ENCODE data around the gene MAP6D1.

Gene MAP6D1

DNA sequence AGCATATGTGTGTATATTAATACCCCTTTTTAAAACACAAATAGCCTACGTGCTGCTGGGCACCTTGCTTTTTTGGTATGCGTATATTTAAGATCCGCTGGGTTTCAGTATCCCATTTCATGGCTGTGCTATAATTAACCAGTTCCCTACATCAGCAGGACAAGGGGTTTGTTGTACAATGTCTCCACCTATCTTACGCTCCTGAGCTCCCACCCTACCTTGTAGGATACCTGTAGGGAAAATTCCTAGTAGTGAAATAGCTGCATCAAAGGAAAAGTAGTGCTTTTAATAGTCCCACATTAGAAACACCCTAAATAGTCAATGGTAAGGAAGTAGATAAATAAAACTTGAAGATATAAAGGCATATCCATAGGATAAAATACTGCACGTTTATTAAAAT is 1.4 kb downstream of the MAP6D1 start:
- no peak for DNase-seq (ENCODE audit: low read depth)

GRCh38 chr3:183822631-183823030 is 2.7 kb downstream of the MAP6D1 start:
- DNase-seq (ENCODE audit: low read depth), result no peak

GRCh38 chr3:183819831-183820230 is 5.5 kb downstream of the MAP6D1 start:
- no peak for DNase-seq (ENCODE audit: low read depth)

DNA sequence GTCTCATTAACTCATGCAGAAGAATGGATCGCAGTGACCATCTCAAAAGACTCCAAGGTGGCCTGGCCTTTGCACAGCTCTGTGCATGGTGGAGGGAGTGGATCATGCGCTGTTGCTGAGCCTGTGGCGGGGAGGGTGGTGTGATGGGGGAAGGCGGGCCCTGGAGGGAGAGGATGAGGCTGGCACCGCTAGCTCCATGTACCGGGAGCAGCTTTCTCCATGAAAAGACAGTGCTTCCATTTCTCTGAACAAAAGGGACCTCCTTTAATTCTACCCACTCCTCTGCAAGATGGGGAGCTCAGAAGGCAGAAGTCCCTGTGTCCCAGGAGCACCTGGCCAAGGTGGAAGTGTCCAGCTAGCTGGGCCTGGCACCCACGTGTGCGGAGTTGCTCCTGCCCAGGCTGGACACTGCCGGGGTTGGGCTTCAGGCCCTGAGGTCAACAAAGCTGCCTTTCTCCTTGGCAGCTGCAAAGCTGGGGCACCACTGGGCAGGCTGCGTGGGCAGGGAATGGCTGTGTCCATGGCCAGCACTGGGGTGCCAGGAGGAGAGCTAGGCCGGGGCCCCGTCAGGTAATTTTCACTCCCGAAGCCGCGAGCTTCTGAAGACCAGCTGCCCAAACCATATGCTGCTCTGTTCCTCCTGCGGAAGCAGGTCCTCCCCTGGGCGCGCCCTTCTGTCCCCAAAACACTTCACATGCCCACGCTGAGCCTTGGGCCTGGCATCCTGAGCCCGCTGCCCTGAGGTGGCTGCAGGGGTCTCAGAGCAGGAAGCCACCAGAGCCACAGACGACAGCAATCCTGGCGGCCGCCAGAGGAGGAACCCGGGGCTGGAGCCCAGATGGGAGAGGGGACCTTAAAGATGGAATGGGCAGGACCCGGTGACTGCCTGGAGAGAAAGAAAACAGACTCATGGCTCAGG is 6.4 kb downstream of the MAP6D1 start:
- DNase-seq (ENCODE audit: low read depth), result no peak

DNA sequence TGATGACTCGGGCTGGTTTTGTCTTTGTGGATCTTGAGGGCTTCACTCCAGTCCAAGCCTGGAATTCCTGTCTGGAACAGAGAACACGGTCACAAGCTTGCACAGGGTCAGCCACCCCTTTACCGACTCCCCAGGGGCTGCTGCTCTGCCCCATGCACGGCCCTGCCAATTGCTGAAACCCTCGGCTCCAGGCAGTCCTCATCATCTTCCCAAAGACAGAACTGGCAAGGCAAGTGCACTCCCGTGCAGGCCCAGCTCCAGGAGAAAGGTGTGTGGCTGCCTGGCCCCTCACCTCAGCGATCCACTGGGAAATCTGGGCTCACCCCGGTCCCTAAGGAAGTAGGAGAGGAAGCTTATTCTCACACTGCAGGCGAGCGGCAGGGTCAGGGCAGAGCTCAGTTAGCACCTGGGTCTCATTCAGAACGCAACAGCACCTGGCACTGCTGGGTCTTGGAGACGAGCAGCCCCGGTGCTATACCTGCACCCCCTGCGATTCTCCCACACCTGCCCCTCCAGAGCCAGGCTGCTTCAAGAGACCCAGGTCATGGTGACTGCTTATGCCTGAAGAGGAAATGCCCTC is 7.2 kb downstream of the MAP6D1 start:
- no peak for DNase-seq (ENCODE audit: low read depth)

- DNase-seq (ENCODE audit: low read depth), result no peak
Measured at GRCh38 chr3:183817639-183818038, 7.7 kb downstream of the MAP6D1 start.

GRCh38 chr3:183816681-183817510 is 8.5 kb downstream of the MAP6D1 start:
- no peak for DNase-seq (ENCODE audit: low read depth)

GRCh38 chr3:183815951-183816475 is 9.4 kb downstream of the MAP6D1 start:
- DNase-seq (ENCODE audit: low read depth), result no peak

GRCh38 chr3:183815563-183815940 is 9.8 kb downstream of the MAP6D1 start:
- DNase-seq (ENCODE audit: low read depth), result no peak

- DNase-seq (ENCODE audit: low read depth), result no peak
Measured at GRCh38 chr3:183814240-183814639, 11.1 kb downstream of the MAP6D1 start.

DNA sequence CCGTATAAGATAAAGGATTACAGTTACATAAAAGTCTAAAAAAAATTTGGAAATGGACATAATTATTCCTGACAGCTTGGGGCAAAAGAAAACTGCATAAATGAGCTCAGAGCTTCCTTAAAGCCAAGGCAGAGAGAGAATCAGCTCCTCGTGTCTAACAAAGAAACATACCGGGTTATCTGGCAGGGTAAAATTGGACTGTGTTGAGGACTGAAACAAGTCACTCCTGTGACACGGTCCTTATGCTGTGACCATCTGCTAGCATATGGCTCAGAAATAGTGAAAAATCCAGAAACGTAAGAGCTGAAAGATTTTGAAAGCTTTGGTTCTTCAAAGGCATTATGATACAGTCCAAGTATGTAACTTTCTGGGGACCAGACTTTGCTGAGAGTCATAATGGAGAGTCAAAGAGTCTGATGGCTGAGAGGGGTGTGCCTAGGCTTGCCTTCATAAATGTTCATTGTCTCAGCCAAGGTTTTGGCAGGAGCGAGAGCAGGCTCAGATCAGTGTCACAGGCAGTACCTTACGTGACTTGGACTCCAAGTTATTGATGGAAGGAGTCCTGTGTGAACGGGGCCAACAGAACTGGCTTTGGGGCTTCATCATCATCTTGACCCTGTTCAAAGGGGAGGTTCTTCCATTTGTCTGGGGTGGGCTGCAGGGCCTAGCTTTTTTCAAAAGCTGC is 12.5 kb downstream of the MAP6D1 start:
- DNase-seq (ENCODE audit: low read depth), result no peak

DNA sequence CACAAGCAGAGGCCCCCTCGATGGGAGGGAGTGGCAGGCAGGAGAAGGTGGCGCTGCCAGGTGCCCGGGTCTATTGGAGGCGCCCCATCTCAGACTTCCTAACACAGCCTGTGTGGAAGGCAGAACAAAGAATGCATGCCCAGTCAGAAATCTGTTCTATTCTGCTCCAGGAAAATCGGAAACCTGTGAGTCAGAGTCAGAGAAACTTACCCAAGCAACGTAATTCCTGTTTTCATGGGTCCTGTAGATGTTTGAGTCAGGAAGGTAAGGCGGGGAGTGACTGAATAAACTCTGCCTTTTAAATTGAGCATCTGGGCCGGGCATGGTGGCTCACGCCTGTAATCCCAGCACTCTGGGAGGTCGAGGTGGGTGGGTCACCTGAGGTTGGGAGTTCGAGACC is 13.7 kb downstream of the MAP6D1 start:
- DNase-seq (ENCODE audit: low read depth), result no peak

GRCh38 chr3:183810643-183811594 is 14.5 kb downstream of the MAP6D1 start:
- DNase-seq (ENCODE audit: low read depth), result no peak

DNA sequence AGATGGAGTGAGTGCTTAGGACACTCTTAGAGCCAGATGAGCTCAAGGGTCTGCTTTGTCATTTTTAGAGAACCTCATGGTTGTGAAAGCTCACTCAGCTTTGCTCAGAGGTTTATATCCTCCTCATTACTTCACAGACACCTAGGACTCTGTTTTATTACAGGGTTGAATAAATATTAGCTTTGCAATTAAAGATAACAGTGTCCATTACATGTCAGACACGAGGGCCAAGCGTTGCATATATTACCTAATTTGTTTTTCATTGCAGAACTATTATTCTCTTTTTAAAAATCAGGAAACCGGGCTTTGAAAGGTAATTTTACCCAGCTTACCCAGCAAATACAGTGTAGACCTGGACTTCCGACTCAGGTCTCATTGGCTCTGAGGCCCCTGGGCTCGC is 16.1 kb downstream of the MAP6D1 start:
- no peak for DNase-seq (ENCODE audit: low read depth)

- DNase-seq (ENCODE audit: low read depth), result no peak
Measured at GRCh38 chr3:183808355-183808754, 17.0 kb downstream of the MAP6D1 start.

- no peak for DNase-seq (ENCODE audit: low read depth)
Measured at GRCh38 chr3:183807881-183808280, 17.5 kb downstream of the MAP6D1 start.

GRCh38 chr3:183807209-183807728 is 18.1 kb downstream of the MAP6D1 start:
- DNase-seq (ENCODE audit: low read depth), result no peak

DNA sequence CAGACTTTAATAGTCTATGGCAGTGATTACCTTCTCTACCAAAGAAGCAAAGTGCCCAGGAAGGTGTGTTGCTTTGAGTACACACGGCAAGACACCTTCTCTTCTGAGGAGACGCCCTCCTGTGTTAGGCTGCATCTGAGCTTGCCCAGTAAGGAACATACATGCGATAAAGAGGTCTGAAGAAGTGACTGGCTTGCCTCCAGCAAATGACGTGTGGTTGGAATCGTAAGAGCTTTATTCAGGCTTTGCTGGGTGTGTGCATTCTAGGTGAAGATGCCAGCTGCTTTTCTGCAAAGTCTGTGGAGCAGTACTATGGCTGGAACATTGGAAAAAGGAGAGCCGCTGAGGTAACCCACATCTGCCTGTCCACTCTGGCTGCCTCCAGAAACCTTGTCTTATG is 22.4 kb downstream of the MAP6D1 start:
- DNase-seq (ENCODE audit: low read depth), result no peak

DNA sequence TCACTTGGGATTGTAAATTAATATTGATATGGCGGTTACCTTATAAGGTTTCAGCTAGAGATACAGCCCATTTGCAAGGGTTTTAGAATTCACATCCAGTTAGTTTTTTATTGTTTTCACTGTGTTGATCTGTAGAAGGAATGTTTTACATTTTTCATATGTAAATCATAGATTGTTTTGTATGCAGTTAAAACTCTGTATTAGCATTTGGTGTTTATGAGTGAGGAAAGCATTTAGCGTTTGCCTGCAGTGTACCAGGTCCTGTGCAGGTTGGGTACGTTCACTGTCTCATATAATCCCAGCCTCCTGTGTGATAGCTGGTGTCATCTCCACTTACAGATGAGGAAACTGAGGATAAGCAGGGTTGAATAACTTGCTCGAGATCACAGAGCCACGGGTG is 23.8 kb downstream of the MAP6D1 start:
- DNase-seq (ENCODE audit: low read depth), result no peak

DNA sequence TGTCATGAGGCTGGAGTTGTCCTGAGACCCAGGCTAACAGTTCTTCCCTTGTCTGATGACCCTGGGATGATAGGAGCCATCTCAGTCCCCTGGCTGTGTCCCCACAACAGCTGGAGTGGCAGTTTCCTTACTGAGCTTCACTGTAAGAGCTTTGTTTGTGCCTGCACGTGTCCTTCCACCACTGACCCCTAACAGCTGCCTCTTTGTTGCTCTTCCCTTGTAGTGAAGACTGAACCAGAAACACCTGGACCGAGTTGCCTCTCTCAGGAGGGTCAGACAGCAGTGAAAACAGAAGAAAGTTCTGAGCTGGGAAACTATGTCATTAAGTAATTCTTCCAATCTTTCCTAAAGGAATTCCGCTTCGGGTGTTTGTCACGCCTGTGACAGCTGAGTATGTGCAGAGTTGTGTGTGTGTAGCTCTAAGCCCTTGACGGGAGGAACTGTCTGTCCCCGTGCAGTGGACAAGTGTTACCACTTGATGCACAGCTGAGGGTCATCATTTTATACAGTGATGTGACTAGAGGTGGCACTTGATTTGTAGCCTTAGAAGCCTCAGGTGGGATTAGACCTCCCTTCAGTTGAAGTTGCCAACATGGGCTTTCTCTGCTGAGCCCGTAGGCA is 25.0 kb downstream of the MAP6D1 start:
- no peak for DNase-seq (ENCODE audit: low read depth)
